Common myeloid progenitor, CD34-positive (primary cell): ENCODE measurements around the gene RPLP1.

Experiments
- CTCF ChIA-PET: fragments of 350-600 bp; sonication (Branson Sonifier 250); formaldehyde crosslinking; loops from one replicate; lab custom pipeline; 2021; ENCODE audit warnings: antibody characterized with exemption; lab: Charles Lee
- POLR2A ChIA-PET: fragments of 350-600 bp; sonication (Branson Sonifier 250); formaldehyde crosslinking; loops from one replicate; lab custom pipeline; 2021; ENCODE audit warnings: antibody characterized with exemption; lab: Charles Lee
- DNase-seq, 3 donors: peaks; one replicate each; pipeline versions ENCODE4 v3.0.0 to v3.0.0-alpha.2; 2013
- H3K27ac ChIP-seq, 2 experiments: 1 replicate in 1 of 2; 2 replicates in 1 of 2; pipeline ENCODE4 v1.7.0; 2013; ENCODE audit warnings: inconsistent platforms in 2 of 2, low read length in 2 of 2, mild to moderate bottlenecking in 2 of 2, low read depth in 1 of 2, moderate library complexity in 1 of 2; ENCODE audit not compliant: severe bottlenecking in 2 of 2, insufficient read depth in 1 of 2, poor library complexity in 1 of 2
- H3K27me3 ChIP-seq, 5 experiments: replicated peaks in 2 of 5; 1 replicate in 3 of 5; 2 replicates in 2 of 5; pipeline versions ENCODE4 v1.6.1 to v1.7.0; 2013; ENCODE audit warnings: low read length in 4 of 5, mild to moderate bottlenecking in 2 of 5, moderate library complexity in 2 of 5, inconsistent platforms in 1 of 5; ENCODE audit not compliant: insufficient read depth in 5 of 5, control insufficient read depth in 4 of 5
- H3K36me3 ChIP-seq, 4 experiments: 1 replicate in 2 of 4; 2 replicates in 2 of 4; pipeline versions ENCODE4 v1.6.1 to v1.7.0; 2013; ENCODE audit warnings: low read length in 3 of 4, control low read depth in 1 of 4, mild to moderate bottlenecking in 1 of 4; ENCODE audit not compliant: control insufficient read depth in 4 of 4, insufficient read depth in 4 of 4
- H3K4me1 ChIP-seq, 4 experiments: 1 replicate in 3 of 4; 2 replicates in 1 of 4; pipeline versions ENCODE4 v1.6.1 to v1.7.1; 2013; ENCODE audit warnings: low read length in 3 of 4, mild to moderate bottlenecking in 3 of 4, control low read depth in 1 of 4, inconsistent platforms in 1 of 4, moderate library complexity in 1 of 4; ENCODE audit not compliant: control insufficient read depth in 4 of 4, insufficient read depth in 4 of 4; ENCODE audit errors: control extremely low read depth in 1 of 4
- H3K4me3 ChIP-seq, 7 experiments: 1 replicate in 4 of 7; 2 replicates in 3 of 7; pipeline versions ENCODE4 v1.5.1 to v1.7.0; 2013; ENCODE audit warnings: mild to moderate bottlenecking in 7 of 7, low read length in 6 of 7, moderate library complexity in 6 of 7, inconsistent platforms in 2 of 7, low read depth in 2 of 7, control low read depth in 1 of 7; ENCODE audit not compliant: insufficient read depth in 4 of 7, control insufficient read depth in 1 of 7; ENCODE audit errors: extremely low read depth in 1 of 7
- H3K9me3 ChIP-seq, 5 experiments: 1 replicate in 4 of 5; 2 replicates in 1 of 5; pipeline versions ENCODE4 v1.6.1 to v1.7.1; 2013; ENCODE audit warnings: low read length in 4 of 5, mild to moderate bottlenecking in 2 of 5, inconsistent platforms in 1 of 5, low read depth in 1 of 5, moderate library complexity in 1 of 5; ENCODE audit not compliant: control insufficient read depth in 4 of 5, insufficient read depth in 2 of 5; ENCODE audit errors: control extremely low read depth in 1 of 5
- WGBS: methylation state at CpG from one replicate; pipeline ENCODE4 v1.1.5; 2013; ENCODE audit not compliant: insufficient coverage; 5-methylcytosine and 5-hydroxymethylcytosine counted together

Gene RPLP1

DNA sequence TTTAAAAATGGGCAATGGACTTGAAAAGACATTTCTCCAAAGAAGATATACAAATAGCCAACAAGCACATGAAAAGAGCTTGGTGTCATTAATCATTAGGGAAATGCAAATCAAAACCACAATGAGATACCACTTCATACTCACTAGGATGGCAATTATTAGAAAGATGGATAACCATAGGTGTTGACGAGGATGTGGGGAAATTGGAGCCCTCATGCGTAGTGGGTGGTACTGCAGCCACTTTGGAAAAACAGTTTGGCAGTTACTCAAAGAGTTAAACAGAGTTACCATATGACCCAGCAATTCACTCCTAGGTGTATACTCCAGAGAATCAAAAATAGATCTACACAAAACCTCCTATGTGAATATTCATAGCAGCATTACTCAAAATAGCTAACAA, 27.4 kb downstream of the RPLP1 start:
- ChIA-PET POLR2A (no interaction called here), CTCF (interaction anchor here (1.0 to 2.2 kb wide), 4 partner anchors 10 to 23 kb away, joined by 4 to 9 read pairs (median 6); no protein-coding TSS in a partner anchor)
- no peak for DNase-seq
- H3K36me3 ChIP-seq: no peaks in the 10 kb centered on the region
- no peak overlapping the region for H3K27ac ChIP-seq
- H3K27me3 ChIP-seq: peaks cover 0 to 2% (median 0%) of the 10 kb centered on the region in 5 experiments
- WGBS: no CpG with 5 or more reads among the region's 2 CpGs
- no peak overlapping the region for H3K4me3 ChIP-seq
- peaks cover 0 to 7% (median 0%) of the 10 kb centered on the region in 5 experiments for H3K9me3 ChIP-seq
- peaks cover 0 to 17% (median 8%) of the 10 kb centered on the region in 4 experiments for H3K4me1 ChIP-seq

DNA sequence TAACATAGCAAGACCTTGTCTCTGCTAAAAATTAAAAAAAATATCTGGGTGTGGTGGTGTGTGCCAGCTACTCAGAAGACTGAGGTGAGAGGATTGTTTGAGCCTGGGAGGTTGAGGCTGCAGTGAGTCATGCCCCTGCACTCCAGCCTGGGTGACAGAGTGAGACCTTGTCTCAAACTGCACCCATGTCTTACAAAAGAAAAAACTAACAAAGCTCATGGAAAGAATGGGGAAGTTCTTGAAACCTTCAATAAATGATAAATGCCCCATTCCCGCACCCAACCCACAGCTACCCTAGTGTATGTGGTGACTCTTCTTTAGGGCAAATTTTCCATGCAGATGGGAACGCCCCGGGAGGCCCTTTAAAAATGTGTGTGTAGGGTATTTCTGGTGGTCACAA, 28.3 kb downstream of the RPLP1 start:
- H3K4me3 ChIP-seq: no peak overlapping the region
- WGBS: 11% methylated on average over 2 of the region's 3 CpGs
- peaks cover 0 to 2% (median 0%) of the 10 kb centered on the region in 5 experiments for H3K27me3 ChIP-seq
- H3K9me3 ChIP-seq: peaks cover 0 to 10% (median 3%) of the 10 kb centered on the region in 5 experiments
- no peaks in the 10 kb centered on the region for H3K36me3 ChIP-seq
- DNase-seq: peak in 2 of 3 donors; percentile 61 to 72
- no peak overlapping the region for H3K27ac ChIP-seq
- ChIA-PET CTCF (interaction anchor here (0.6 to 1.4 kb wide), 5 partner anchors 15 to 943 kb away, joined by 3 to 6 read pairs (median 3); no protein-coding TSS in a partner anchor), POLR2A (no interaction called here)
- peaks cover 0 to 19% (median 8%) of the 10 kb centered on the region in 4 experiments for H3K4me1 ChIP-seq

- H3K27me3 ChIP-seq: no peaks in the 10 kb centered on the region
- no peak overlapping the region for H3K27ac ChIP-seq
- CTCF ChIA-PET: no interaction called here
- POLR2A ChIA-PET: interaction anchor here (1.6 kb wide), 1 partner anchor 11 kb away, joined by 3 read pairs; no protein-coding TSS in a partner anchor
- 91% methylated on average over 4 of the region's 4 CpGs for WGBS
- peaks cover 0 to 19% (median 8%) of the 10 kb centered on the region in 4 experiments for H3K4me1 ChIP-seq
- H3K4me3 ChIP-seq: no peak overlapping the region
- no peaks in the 10 kb centered on the region for H3K36me3 ChIP-seq
- peaks cover 0 to 10% (median 3%) of the 10 kb centered on the region in 5 experiments for H3K9me3 ChIP-seq
- DNase-seq: no peak
Measured at GRCh38 chr15:69482686-69483256, 30.2 kb downstream of the RPLP1 start.

DNA sequence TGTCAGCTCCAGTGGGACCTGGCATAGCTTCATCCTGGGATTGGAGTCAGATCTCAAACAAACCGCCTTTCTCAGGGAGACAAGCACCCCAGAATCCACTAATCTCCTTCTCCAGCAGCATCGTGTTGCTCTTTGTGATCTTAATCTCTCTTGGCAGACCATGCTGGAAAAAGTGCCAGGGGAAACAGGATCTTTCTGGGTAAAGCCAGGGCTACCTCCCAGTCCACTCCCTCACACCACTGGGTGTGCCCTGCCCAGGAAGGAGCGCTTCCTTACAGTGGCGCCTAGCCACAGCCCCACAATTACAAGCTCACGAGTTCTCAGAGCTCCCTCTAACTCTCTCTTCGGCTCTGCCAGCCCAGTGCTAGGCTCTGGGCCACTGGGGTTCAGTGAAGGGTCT, 32.2 kb downstream of the RPLP1 start:
- DNase-seq: no peak
- Histone ChIP-seq H3K36me3 (no peaks in the 10 kb centered on the region), H3K9me3 (peaks cover 0 to 9% (median 3%) of the 10 kb centered on the region in 5 experiments), H3K27ac (no peak overlapping the region), H3K4me3 (no peak overlapping the region), H3K27me3 (no peaks in the 10 kb centered on the region), H3K4me1 (peaks cover 0 to 4% (median 0%) of the 10 kb centered on the region in 4 experiments)
- CTCF ChIA-PET: interaction anchor here (1.0 to 4.2 kb wide), 3 partner anchors 8 to 18 kb away, joined by 3 to 22 read pairs (median 7); no protein-coding TSS in a partner anchor
- POLR2A ChIA-PET: interaction anchor here (0.5 kb wide), 1 partner anchor 1091 kb away, joined by 6 read pairs; no protein-coding TSS in a partner anchor
- WGBS: 44% methylated on average over 6 of the region's 6 CpGs

GRCh38 chr15:69486481-69487110, 34.0 kb downstream of the RPLP1 start:
- ChIA-PET POLR2A (no interaction called here), CTCF (interaction anchor here (0.7 to 4.2 kb wide), 3 partner anchors 9 to 18 kb away, joined by 3 to 22 read pairs (median 3); no protein-coding TSS in a partner anchor)
- 100% methylated on average over 2 of the region's 3 CpGs for WGBS
- Histone ChIP-seq H3K4me3 (no peak overlapping the region), H3K36me3 (no peaks in the 10 kb centered on the region), H3K9me3 (peaks cover 0 to 11% (median 3%) of the 10 kb centered on the region in 5 experiments), H3K27ac (no peak overlapping the region), H3K4me1 (peaks cover 0 to 4% (median 0%) of the 10 kb centered on the region in 4 experiments), H3K27me3 (no peaks in the 10 kb centered on the region)
- no peak for DNase-seq

DNA sequence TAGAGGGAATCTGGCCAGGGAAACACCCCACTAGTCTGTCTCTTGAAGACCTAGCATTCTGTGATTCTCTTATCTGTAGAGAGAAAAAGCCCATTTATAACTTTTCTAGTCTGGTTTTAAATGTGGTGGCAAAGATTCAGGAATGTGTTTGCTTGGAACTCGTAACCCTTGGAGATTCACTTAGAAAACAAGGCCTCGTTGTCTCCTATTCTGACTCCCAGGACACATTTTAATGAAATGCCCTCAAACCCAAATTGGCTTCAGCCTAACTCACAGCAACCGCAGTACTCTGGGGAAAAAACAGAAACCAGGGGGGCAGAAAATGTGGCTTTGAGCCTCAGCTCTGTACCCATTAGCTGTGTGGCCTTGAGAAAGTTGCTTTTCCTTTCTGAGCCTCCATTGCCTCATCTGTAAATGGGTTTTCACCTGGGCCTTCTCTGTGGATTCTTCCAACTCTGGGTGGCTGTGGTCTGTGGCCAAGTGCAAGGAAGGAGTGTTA, 36.5 kb downstream of the RPLP1 start:
- Histone ChIP-seq H3K27ac (no peak overlapping the region), H3K36me3 (no peaks in the 10 kb centered on the region), H3K9me3 (peaks cover 0 to 13% (median 3%) of the 10 kb centered on the region in 5 experiments), H3K4me1 (peaks cover 0 to 4% (median 0%) of the 10 kb centered on the region in 4 experiments), H3K4me3 (no peak overlapping the region), H3K27me3 (no peaks in the 10 kb centered on the region)
- POLR2A ChIA-PET: no interaction called here
- DNase-seq: no peak
- WGBS: 100% methylated on average over 2 of the region's 3 CpGs
- CTCF ChIA-PET: interaction anchor here (1.0 kb wide), 1 partner anchor 13 kb away, joined by 3 read pairs; no protein-coding TSS in a partner anchor
